SH-SY5Y (cell line): ENCODE data around the gene PHACTR1.

Experiments
- GATA2 ChIP-seq: IDR thresholded peaks from 2 replicates; pipeline ENCODE4 v1.6.1; 2011; ENCODE audit warnings: mild to moderate bottlenecking, low read depth, low read length
- GATA3 ChIP-seq: IDR thresholded peaks from 2 replicates; pipeline ENCODE4 v1.6.1; 2011; ENCODE audit warnings: low read depth, mild to moderate bottlenecking, low read length, moderate library complexity

- no peak for TF ChIP-seq GATA3
- no peak for TF ChIP-seq GATA2
Measured at GRCh38 chr6:13103169-13103568, 386.6 kb downstream of the PHACTR1 start.
